ENCODE data around the gene SNRNP40.
A peak's percentile ranks its signal among the peaks of the same experiment; 100 is the strongest.

The SNRNP40 gene

DNA sequence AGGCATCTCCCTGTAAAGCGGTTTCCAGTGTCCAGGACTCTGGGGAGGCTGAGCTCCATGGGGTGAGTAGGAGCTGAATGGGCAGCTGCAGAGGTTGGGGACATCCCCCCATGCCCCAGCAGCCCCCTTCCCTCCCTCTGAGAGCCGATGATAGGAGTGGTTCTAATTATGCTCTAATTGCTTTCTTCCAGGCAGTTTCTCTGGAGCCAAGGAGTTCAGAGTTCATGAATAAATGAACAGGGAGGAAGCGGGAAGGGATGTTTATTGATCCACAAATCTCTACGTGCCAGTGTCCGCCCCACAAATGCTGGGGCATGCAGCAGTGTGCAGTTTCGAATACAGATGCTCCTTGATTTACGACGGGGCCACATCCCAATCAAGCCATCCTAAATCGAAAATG is 72.5 kb downstream of the SNRNP40 start:
- H3K4me3 ChIP-seq (replicated peaks; ENCODE audit: low read depth, low read length): no peak overlapping the region
- TF ChIP-seq, protein P1, sequence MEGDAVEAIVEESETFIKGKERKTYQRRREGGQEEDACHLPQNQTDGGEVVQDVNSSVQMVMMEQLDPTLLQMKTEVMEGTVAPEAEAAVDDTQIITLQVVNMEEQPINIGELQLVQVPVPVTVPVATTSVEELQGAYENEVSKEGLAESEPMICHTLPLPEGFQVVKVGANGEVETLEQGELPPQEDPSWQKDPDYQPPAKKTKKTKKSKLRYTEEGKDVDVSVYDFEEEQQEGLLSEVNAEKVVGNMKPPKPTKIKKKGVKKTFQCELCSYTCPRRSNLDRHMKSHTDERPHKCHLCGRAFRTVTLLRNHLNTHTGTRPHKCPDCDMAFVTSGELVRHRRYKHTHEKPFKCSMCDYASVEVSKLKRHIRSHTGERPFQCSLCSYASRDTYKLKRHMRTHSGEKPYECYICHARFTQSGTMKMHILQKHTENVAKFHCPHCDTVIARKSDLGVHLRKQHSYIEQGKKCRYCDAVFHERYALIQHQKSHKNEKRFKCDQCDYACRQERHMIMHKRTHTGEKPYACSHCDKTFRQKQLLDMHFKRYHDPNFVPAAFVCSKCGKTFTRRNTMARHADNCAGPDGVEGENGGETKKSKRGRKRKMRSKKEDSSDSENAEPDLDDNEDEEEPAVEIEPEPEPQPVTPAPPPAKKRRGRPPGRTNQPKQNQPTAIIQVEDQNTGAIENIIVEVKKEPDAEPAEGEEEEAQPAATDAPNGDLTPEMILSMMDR (IDR thresholded peaks at IDR 0.05; ENCODE audit: low read length, missing control alignments): no peak
- no peak for DNase-seq (ENCODE audit: low read depth)

DNA sequence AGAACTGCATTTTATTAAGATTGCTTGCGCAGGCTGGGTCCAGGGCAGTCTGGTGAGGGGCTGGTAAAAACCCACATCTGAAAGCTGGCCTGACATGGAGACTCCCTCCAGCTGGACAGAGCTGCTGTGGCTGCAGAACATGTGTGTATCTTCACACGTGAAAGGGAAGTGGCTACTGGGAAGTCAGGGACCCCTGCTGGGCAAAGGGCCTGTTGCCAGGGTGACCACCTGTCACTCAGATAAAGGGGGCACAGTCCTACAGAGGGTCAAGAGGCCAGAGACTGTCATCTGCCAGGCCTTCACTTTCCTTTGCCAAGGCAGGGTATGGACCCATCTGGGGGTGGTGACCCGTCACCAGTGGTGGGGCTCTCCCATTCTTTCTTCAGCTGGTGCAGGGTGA is 74.4 kb downstream of the SNRNP40 start:
- no peak for DNase-seq (ENCODE audit: low read depth)
- no peak overlapping the region for H3K4me3 ChIP-seq (replicated peaks; ENCODE audit: low read depth, low read length)
- TF ChIP-seq, protein P1 (IDR thresholded peaks at IDR 0.05; ENCODE audit: low read length, missing control alignments): no peak

DNA sequence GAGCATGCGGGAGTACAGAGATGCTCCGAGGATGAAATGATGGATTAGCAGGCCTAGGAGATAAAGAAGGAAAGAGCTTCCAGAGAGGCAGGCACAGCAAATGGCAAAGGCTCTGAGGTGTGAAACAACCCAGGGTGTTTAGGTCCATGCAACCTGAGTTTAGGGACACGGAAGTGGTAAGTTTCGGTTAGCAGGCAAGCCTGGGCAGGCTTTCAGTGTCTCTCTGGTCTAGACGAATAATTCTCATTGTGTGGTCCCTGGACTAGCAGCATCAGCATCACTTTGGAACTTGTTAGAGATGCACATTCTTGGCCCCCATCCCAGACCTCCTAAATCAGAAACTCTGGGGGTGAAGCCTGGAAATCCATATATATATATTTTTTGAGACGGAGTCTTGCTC is 75.5 kb downstream of the SNRNP40 start:
- TF ChIP-seq, protein P1 (IDR thresholded peaks at IDR 0.05; ENCODE audit: low read length, missing control alignments): no peak

DNA sequence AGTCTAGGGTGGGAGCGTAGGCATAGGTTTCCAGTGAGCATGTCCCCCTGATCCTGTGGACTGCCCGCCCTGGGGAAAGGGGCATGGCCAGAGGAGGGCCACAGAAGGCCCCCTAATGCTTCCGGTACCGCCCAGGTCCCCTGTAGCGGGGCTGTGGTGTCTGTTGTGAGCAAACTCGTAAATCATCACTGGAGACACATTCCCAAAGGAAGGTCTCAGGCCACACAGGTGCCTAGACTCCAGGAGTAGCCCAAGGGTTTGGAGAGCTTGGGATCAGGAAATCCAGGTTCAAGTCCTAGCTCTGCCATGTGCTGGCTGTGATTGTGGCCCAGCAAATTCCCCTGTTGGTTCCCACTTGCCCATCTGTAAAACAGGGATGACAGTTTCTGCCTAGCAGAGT is 77.1 kb downstream of the SNRNP40 start:
- no peak overlapping the region for H3K4me3 ChIP-seq (replicated peaks; ENCODE audit: low read depth, low read length)
- DNase-seq (ENCODE audit: low read depth): no peak
- TF ChIP-seq, protein P1 (IDR thresholded peaks at IDR 0.05; ENCODE audit: low read length, missing control alignments): no peak

More for the DNA sequence above, 75.5 kb downstream of the SNRNP40 start:
- no peak for DNase-seq (ENCODE audit: low read depth)
- H3K4me3 ChIP-seq (replicated peaks; ENCODE audit: low read depth, low read length): no peak overlapping the region

DNA sequence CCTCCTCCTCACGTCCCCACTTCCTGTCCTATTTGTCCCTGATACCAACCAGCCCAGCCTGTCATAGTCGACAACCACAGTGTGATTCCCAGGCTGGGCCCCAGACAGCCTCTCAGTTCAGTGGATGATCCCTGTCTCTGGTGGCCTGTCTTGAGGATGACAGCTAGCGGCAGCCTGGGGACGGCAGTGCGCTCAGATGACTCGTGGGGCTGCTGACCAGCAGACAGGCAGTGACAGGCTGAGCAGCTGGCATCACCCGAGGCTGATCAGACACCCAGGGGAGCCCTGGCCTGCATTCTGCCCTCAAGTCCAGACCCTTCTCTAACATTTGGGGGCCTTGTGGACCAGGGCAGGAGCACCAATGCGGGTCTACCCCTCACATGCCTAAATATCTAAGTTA is 77.9 kb downstream of the SNRNP40 start:
- TF ChIP-seq, protein P1 (IDR thresholded peaks at IDR 0.05; ENCODE audit: low read length, missing control alignments): no peak
- no peak overlapping the region for H3K4me3 ChIP-seq (replicated peaks; ENCODE audit: low read depth, low read length)
- no peak for DNase-seq (ENCODE audit: low read depth)

DNA sequence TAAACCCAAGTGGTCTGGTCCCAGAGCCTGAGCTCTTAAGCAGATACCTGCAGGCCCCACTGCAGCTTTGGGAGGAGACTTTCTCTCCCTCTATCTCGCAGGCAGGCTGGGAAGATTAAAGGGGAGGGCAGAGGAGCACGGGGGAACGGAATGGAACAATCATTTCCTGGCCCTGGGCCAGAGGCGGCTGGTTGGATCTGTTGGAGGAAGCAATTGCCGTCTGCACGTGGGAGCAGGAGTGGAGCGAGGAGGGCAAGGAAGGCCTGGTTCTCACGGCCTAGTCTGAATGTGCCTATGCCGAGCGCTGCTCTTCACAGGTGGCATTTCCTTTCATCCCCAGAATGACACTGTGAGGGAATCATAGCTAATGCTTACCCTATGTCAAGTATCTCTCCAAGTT is 80.6 kb downstream of the SNRNP40 start:
- no peak overlapping the region for H3K4me3 ChIP-seq (replicated peaks; ENCODE audit: low read depth, low read length)
- TF ChIP-seq, protein P1 (IDR thresholded peaks at IDR 0.05; ENCODE audit: low read length, missing control alignments): no peak
- peak; percentile 70 for DNase-seq (ENCODE audit: low read depth)

DNA sequence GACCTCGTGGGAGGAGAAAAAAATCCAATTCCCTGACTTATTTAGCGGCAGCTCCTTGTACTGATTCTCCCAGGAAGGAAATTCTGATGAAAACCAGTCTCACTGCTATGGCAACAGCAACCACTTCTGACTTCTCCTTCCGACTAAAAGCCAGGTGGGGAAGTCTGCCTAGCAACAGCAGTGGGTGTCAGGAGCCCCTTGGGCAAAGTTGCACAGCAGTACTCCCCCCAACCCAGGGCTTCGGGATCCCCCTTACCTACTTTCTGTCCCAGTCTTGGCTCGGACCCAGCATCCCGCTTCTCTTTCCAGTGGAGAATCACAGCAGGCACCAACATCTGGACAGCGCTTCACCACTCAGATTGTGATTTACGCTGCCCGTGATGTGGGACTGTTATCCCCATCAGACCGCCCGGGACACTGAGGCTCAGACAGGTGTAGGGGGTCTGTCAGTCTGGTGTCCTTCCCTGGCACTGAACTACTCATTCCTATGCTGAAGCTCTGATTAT is 81.5 kb downstream of the SNRNP40 start:
- peak; percentile 17 for DNase-seq (ENCODE audit: low read depth)
- TF ChIP-seq, protein P1 (IDR thresholded peaks at IDR 0.05; ENCODE audit: low read length, missing control alignments): no peak
- H3K4me3 ChIP-seq (replicated peaks; ENCODE audit: low read depth, low read length): no peak overlapping the region

Data from fibroblast of pulmonary artery (primary cell).